A549 treated with AZD2906 at 1 μM for 4 hours (cell line): ENCODE measurements around the gene POLR2J3. TPM values are rescaled to one million over a fixed set of nuclear protein-coding genes. Genes with fewer than 3 reads are reported as not detected.

Source experiments
- total RNA-seq: library from RNA; stranded (reverse); fragments of 200-300 nt; extraction: Qiagen RNA extraction; gene quantifications from 5 replicates; pipeline ENCODE4 v1.2.3, GENCODE V29; 2022

Gene POLR2J3
- 13.6 to 35.7 TPM (median 28.1 TPM) in 5 replicates for total RNA-seq

GRCh38 chr7:102572261-102573239 lies at the start of gene POLR2J3:
Gene POLR2J3, minus strand, starts transcription at chr7:102572583. Its CDS starts 62 bp downstream, at chr7:102572521.

DNA sequence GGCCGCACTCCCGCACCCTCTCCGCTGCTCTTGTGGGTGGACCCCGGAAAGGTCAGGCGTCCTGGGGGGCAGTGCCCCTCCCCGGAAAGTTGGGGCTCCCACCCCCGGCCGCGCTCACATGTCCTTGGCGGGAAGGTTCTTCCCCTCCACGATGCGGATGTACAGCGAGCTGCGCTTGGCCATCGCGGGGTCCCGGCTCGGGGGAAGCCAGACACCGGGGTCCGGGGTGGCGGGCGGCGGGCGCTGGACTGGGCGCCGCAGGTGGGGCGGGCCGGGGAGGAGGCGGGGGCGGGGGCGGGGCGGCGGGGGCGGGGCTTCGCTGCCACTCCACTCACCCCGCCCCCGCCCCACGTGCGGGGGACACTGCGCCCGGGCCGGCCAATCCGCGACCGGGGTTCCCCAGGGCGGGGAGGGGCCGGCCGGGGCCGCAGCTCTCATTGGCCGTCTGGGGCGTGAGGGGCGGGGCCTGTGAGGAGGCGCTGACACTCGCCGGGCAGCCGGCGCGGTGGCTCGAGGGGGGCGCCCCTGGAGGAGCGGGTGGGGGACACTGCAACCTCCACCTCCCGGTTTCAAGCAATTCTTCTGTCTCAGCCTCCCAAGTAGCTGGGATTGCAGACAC lies 44.2 kb upstream of the POLR2J3 start, which contains the start of gene RASA4:
TSS of gene RASA4 (minus strand) at position 250 of the 619 bp plus-strand sequence. CDS start at position 183, 67 bp downstream.

DNA sequence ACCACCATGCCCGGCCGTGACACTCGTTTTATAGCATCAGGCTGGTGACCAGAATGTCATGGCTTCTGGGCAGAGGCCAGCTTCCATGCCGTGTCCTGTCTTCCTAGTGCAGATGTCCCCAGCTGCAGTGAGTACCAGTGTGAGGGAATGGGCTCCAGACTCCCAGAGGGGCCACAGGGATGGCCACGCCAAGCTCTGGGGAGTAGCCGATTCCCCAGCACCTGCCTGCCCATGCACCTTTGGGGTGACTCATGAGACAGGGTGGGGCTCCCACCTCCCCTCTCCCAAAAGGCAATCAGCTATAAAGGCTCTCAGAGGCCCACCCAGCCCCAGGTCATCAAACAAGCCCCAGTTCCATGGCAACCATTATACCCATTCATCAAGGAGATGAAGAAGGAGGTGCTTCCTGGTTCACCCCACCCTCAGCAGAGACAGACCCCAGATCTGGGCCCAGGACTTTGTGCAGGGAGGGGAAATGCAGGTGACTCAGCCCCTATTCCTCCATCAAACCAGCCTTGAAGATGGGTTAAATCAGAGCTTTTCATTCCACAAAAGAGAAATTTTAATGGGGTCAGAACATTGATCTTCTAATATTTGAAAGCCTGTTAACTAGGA lies 21.5 kb downstream of the POLR2J3 start, which contains the start of gene SPDYE2:
TSS of gene SPDYE2 (plus strand) at position 419 of the 615 bp plus-strand sequence. CDS start 2,030 bp downstream, outside the sequence.

DNA sequence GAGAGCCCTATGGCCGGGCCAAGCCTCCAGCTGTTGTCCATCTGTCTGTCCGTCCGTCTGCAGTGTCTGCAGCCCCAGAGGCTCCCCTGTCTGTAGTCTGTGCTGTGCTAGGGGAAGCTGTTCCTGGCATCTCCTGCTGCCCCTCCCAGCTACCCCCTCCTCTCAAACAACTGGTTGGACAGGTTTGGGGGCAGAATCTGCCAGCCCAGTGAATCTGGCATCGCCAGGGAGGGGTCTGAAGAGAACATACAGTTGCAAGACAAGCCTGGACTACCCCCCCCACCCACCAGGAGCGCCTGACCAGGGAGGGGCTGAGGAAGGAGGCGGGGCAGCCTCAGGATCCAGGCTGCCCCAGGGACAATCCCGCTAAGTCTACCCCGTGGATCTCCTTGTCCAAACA lies 28.8 kb downstream of the POLR2J3 start, which contains the start of gene UPK3BL2:
TSS of gene UPK3BL2 (minus strand) at position 101 of the 400 bp plus-strand sequence. CDS start at position 41, 60 bp downstream.

DNA sequence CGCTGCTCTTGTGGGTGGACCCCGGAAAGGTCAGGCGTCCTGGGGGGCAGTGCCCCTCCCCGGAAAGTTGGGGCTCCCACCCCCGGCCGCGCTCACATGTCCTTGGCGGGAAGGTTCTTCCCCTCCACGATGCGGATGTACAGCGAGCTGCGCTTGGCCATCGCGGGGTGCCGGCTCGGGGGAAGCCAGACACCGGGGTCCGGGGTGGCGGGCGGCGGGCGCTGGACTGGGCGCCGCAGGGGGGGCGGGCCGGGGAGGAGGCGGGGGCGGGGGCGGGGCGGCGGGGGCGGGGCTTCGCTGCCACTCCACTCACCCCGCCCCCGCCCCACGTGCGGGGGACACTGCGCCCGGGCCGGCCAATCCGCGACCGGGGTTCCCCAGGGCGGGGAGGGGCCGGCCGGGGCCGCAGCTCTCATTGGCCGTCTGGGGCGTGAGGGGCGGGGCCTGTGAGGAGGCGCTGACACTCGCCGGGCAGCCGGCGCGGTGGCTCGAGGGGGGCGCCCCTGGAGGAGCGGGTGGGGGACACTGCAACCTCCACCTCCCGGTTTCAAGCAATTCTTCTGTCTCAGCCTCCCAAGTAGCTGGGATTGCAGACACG lies 54.7 kb downstream of the POLR2J3 start, which contains the start of gene RASA4B:
TSS of gene RASA4B (minus strand) at position 228 of the 598 bp plus-strand sequence. CDS start at position 161, 67 bp downstream.

Other genes starting within 250 kb of the POLR2J3 start
- not detected in 5 replicates for gene SPDYE6, start 216.1 kb downstream of the POLR2J3 start, total RNA-seq
- 19.8 to 22.3 TPM (median 21.1 TPM) in 5 replicates for gene PRKRIP1, start 176.2 kb downstream of the POLR2J3 start, total RNA-seq
- 29.1 to 35.0 TPM (median 31.0 TPM) in 5 replicates for gene ORAI2, start 139.0 kb downstream of the POLR2J3 start, total RNA-seq
- 9.9 to 12.6 TPM (median 11.6 TPM) in 5 replicates for gene ALKBH4, start 107.7 kb downstream of the POLR2J3 start, total RNA-seq
- 21.9 to 34.4 TPM (median 29.4 TPM) in 5 replicates for gene LRWD1, start 107.6 kb downstream of the POLR2J3 start, total RNA-seq
- 103 to 111 TPM (median 105 TPM) in 5 replicates for gene POLR2J, start 93.7 kb downstream of the POLR2J3 start, total RNA-seq
- gene RASA4B, start 54.8 kb downstream of the POLR2J3 start, total RNA-seq = 1.2 to 2.1 TPM (median 1.5 TPM) in 5 replicates
- gene UPK3BL2, start 28.9 kb downstream of the POLR2J3 start, total RNA-seq = 2.1 to 3.4 TPM (median 2.9 TPM) in 5 replicates
- gene SPDYE2, start 21.4 kb downstream of the POLR2J3 start, total RNA-seq = not detected in 5 replicates
- gene RASA4, start 44.2 kb upstream of the POLR2J3 start, total RNA-seq = 1.5 to 2.5 TPM (median 2.1 TPM) in 5 replicates
- 7.7 to 15.5 TPM (median 12.6 TPM) in 5 replicates for gene UPK3BL1, start 70.2 kb upstream of the POLR2J3 start, total RNA-seq
- gene SPDYE2B, start 77.7 kb upstream of the POLR2J3 start, total RNA-seq = not detected in 5 replicates
- 0.23 to 0.46 TPM (median 0.26 TPM) in 5 replicates for gene POLR2J2, start 99.1 kb upstream of the POLR2J3 start, total RNA-seq
- 6.7 to 7.9 TPM (median 7.1 TPM) in 5 replicates for gene FAM185A, start 176.4 kb upstream of the POLR2J3 start, total RNA-seq